ENCODE data around the gene UGT1A4. TPM values are rescaled to one million over a fixed set of nuclear protein-coding genes. Genes with fewer than 3 reads are reported as not detected.

The UGT1A4 gene
- total RNA-seq, 2 donors from 2014 or later, result not detected

GRCh38 chr2:233791883-233792329, 73.4 kb downstream of the UGT1A4 start:
- no peak for ATAC-seq (ENCODE audit: insufficient number of reproducible peaks, low FRiP score, low read depth)
- TF ChIP-seq, protein P1, sequence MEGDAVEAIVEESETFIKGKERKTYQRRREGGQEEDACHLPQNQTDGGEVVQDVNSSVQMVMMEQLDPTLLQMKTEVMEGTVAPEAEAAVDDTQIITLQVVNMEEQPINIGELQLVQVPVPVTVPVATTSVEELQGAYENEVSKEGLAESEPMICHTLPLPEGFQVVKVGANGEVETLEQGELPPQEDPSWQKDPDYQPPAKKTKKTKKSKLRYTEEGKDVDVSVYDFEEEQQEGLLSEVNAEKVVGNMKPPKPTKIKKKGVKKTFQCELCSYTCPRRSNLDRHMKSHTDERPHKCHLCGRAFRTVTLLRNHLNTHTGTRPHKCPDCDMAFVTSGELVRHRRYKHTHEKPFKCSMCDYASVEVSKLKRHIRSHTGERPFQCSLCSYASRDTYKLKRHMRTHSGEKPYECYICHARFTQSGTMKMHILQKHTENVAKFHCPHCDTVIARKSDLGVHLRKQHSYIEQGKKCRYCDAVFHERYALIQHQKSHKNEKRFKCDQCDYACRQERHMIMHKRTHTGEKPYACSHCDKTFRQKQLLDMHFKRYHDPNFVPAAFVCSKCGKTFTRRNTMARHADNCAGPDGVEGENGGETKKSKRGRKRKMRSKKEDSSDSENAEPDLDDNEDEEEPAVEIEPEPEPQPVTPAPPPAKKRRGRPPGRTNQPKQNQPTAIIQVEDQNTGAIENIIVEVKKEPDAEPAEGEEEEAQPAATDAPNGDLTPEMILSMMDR (IDR thresholded peaks at IDR 0.05), result no peak
- Histone ChIP-seq H3K36me3 (no peaks in the 10 kb centered on the region), H3K4me1 (ENCODE audit: control insufficient read depth in 1 of 2, low read depth in 2 of 2) (no peaks in the 10 kb centered on the region), H3K27ac (no peak overlapping the region), H3K27me3 (replicated peaks; ENCODE audit: insufficient read depth) (no peaks in the 10 kb centered on the region), H3K4me3 (no peak overlapping the region), H3K9me3 (no peaks in the 10 kb centered on the region)
- no peak for DNase-seq (ENCODE audit: low spot score)

DNA sequence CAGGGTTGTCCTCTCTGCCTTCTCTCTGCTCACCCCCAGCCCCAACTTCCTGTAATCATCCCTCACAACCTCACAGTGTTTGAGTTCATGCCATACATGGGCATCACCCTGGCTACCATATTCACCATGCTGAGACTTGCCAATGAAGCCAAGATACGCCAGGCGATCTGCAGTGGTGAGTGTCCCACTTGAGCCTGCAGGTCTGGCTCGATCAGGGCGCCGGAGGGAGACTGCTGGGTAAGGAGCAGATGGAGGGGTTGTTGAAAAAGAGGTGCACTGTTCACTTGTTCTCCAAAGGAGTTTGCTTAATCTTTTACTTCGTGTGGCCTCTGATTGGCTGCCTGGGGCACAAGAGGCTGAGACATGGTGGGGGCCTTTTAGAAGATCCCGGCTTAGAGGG, 74.2 kb downstream of the UGT1A4 start:
- no peaks in the 10 kb centered on the region for H3K27me3 ChIP-seq (replicated peaks; ENCODE audit: insufficient read depth)
- TF ChIP-seq, protein P1 (IDR thresholded peaks at IDR 0.05), result no peak
- no peak for DNase-seq (ENCODE audit: low spot score)
- H3K27ac ChIP-seq, result no peak overlapping the region
- H3K4me1 ChIP-seq (ENCODE audit: control insufficient read depth in 1 of 2, low read depth in 2 of 2), result no peaks in the 10 kb centered on the region
- no peak for ATAC-seq (ENCODE audit: insufficient number of reproducible peaks, low FRiP score, low read depth)
- H3K9me3 ChIP-seq, result no peaks in the 10 kb centered on the region
- H3K36me3 ChIP-seq, result no peaks in the 10 kb centered on the region
- no peak overlapping the region for H3K4me3 ChIP-seq

DNA sequence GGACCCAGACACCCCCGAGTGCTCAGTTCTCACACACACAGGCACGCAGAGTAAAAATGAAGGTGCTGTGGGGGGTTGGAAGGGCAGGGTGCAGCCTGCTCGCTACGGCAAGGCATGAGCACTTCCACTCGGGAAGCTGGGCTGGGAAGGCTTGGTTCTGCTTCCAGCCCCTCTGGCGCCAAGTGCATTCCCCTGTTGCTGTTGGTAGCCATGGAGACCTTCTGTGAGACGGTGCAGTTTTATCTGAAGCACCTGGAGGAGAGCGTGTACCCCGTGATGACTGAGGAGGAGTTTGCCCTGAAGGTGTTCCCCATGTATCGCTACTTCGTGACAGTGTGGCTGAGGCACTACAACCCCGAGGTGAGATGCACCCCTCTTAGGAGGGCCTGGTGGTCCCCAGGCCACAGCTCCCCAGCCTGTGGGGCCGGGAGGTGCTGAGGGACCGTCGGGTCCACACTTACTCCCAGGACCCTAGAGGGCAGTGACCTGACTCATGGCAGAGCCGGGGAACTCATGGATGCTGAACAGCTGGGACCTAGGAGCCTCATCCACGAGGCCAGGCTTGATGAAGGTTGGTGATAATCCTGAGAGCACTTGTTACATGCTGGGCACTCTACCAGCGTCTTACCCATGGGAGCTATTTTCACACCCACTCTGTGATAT, 75.1 kb downstream of the UGT1A4 start:
- TF ChIP-seq, protein P1 (IDR thresholded peaks at IDR 0.05), result no peak
- Histone ChIP-seq H3K27me3 (replicated peaks; ENCODE audit: insufficient read depth) (no peaks in the 10 kb centered on the region), H3K4me1 (ENCODE audit: control insufficient read depth in 1 of 2, low read depth in 2 of 2) (no peaks in the 10 kb centered on the region), H3K27ac (no peak overlapping the region), H3K36me3 (no peaks in the 10 kb centered on the region), H3K9me3 (no peaks in the 10 kb centered on the region), H3K4me3 (no peak overlapping the region)
- DNase-seq (ENCODE audit: low spot score) (no peak), ATAC-seq (ENCODE audit: insufficient number of reproducible peaks, low FRiP score, low read depth) (no peak)

DNA sequence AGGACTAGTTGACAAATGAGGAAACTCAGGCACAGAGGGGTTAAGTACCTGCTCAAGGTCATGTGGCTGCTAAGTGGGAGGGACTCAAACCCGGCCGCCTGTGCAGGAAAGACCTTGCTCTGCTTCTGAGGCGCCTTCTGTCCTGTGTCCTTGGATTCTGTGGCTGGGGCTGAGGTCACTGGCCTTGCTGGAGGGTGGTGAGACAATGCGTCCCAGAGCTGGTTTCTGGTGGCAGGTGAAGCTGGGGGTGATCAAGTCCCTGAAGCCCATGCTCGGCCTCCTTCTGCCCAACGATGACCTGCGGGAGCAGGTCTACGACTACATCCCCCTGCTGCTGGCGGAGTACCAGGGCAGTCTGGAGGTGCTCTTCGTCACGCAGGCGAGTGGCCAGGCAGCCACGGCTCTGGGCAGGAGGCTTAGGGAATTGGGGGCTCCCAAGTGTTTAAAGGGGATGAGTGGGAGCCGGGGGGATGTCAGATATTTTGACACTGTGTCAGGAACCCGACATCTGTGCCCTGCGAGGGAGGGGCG, 75.7 kb downstream of the UGT1A4 start:
- Histone ChIP-seq H3K9me3 (no peaks in the 10 kb centered on the region), H3K27ac (no peak overlapping the region), H3K27me3 (replicated peaks; ENCODE audit: insufficient read depth) (no peaks in the 10 kb centered on the region), H3K4me3 (no peak overlapping the region), H3K36me3 (no peaks in the 10 kb centered on the region), H3K4me1 (ENCODE audit: control insufficient read depth in 1 of 2, low read depth in 2 of 2) (no peaks in the 10 kb centered on the region)
- no peak for DNase-seq (ENCODE audit: low spot score)
- ATAC-seq (ENCODE audit: insufficient number of reproducible peaks, low FRiP score, low read depth), result no peak
- TF ChIP-seq, protein P1 (IDR thresholded peaks at IDR 0.05), result no peak

DNA sequence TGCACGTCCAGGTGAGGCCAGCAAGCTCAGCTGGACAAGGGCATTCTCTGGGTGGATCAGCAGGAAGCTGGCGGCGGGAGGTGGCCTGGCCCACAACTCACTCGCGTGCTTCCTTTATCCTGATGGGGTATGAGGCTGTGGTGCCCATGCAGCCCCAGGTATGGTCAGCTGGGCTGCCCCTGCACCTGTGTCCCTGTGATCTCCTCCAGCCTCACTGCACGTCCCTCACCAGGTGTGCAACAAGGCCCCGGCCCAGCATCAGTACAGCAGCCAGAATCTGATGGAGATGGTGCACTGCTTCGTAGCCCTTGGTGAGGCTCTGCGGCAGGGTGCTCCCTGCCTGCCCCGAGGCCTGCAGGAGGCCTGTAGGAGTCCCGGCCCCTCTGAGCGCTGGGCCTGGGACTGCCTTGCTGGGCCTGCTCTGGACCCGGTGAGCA, 77.2 kb downstream of the UGT1A4 start:
- Histone ChIP-seq H3K4me3 (no peak overlapping the region), H3K9me3 (no peaks in the 10 kb centered on the region), H3K4me1 (ENCODE audit: control insufficient read depth in 1 of 2, low read depth in 2 of 2) (no peaks in the 10 kb centered on the region), H3K27ac (no peak overlapping the region), H3K36me3 (no peaks in the 10 kb centered on the region), H3K27me3 (replicated peaks; ENCODE audit: insufficient read depth) (no peaks in the 10 kb centered on the region)
- ATAC-seq (ENCODE audit: insufficient number of reproducible peaks, low FRiP score, low read depth) (no peak), DNase-seq (ENCODE audit: low spot score) (no peak)
- TF ChIP-seq, protein P1 (IDR thresholded peaks at IDR 0.05), result no peak

Measured in thoracic aorta (tissue), 2 donors.